NCI-H1092 (cell line): Measurements from ENCODE around the gene RNU2-63P.
A peak's percentile ranks its signal among the peaks of the same experiment; 100 is the strongest.
"Not testable (repeated sequence)": the region's sequence is repeated elsewhere in the genome, so short reads cannot be mapped to it uniquely, and the experiment has no call there.

ENCODE experiments used
- DNase-seq: peaks from one replicate; lab custom pipeline; 2025; lab: John Stamatoyannopoulos, UW

Gene RNU2-63P

DNA sequence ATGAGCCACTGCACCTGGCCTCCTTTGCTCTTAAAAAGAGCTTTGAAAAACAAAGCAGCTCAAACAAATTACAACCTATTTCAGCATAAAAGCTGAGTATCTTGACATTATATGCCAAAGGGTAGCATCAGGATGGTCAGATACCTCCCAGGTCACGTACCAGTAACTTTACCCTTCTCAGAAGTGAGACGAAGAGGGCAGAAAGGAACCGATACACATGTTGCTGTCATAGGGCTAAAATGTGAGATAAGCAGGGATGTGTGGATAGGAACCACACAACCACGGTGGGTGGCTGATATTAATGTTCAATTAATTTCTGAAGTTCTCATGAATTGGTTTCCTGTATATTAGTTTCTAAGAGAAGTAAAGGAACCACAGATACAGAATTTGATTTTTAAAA, 12.6 kb upstream of the RNU2-63P start:
- DNase-seq = no peak

- no peak for DNase-seq
These were observed 11.5 kb upstream of the RNU2-63P start for GRCh38 chr2:88027697-88028389.

DNA sequence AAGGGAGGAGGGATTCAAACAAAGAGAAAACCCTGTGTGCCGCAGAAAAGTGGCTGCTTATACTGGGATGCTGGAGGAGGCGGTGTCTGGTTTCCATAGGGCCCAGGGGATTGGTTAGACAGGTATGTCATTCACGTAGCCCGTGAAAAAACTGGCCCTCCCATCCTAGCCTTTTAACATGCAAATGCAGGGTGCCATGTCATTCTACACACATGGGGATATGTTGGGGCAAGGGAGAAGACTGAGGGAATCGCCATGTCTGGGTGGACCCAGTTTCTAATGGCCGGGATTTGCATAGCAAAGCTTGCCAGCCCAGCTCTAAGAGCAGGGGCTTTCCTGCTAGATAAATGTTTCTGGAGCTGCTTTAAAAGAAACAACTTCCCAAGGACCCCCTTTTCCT, 8.2 kb upstream of the RNU2-63P start:
- DNase-seq = no peak

DNA sequence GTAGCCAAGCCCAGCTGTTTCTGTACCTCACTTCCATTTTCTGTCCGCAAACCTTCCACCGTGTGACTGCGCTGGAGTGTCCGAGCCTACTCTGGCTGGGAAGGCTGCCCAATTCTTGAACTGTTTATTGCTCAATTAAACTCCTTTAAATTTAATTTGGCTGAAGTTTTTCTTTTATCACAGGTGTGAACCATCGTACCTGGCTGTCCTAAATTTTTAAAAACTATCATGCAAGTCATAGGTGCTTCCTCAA, 6.2 kb upstream of the RNU2-63P start:
- DNase-seq = no peak

GRCh38 chr2:88019985-88020384, 3.6 kb upstream of the RNU2-63P start:
- no peak for DNase-seq

- DNase-seq = no peak
These were observed 2.6 kb upstream of the RNU2-63P start for GRCh38 chr2:88018909-88019308.

DNA sequence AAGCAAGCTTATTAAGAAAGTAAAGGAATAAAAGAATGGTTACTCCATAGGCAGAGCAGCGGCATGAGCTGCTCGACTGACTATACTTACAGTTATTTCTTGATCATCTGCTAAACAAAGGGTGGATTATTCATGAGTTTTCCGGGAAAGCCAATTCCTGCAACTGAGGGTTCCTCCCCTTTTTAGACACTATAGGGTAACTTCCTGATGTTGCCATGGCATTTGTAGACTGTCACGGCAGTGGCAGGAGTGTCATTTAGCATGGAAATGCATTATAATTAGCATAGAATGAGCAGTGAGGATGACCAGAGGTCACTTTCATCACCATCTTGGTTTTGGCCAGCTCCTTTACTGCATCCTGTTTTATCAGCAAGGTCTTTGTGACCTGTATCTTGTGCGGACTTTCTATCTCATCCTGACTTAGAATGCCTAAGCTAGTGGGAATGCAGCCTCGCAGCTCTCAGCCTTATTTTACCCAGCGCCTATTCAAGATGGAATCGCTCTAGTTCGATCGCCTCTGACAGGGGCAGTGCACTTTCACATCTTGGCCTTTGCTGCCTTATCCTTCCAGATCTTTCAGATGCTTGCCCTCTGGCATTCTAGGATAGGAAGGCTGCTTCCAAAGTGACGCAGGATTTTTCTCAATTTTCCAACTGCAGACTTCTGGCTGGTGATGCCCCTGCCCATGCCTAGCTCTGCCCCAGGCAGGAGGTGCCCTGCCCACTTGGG, 1.9 kb upstream of the RNU2-63P start:
- not testable (repeated sequence) for DNase-seq

GRCh38 chr2:88017780-88018038, 1.4 kb upstream of the RNU2-63P start:
- not testable (repeated sequence) for DNase-seq

- DNase-seq = peak; percentile 25
These were observed 823 bp upstream of the RNU2-63P start for GRCh38 chr2:88016960-88017779.

DNA sequence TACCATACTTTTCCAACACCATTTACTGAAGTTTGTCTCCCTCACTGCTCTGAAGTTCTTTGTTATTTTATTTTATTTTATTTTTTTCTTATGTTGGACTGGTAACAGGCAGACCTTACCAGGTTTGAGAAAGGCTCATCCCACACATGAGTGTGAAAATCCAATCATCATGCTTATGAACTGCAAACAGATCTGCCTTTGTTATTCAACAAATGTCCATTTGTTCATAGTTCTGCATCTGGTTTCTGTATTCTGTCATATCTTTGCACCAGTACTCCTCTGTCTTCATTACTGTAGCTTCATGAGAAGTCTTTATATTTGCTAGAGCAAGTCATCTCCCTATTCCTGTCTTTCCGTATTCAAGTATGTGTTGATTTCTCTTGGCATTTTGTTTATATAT, 5.3 kb downstream of the RNU2-63P start:
- no peak for DNase-seq

GRCh38 chr2:88010136-88010535, 6.2 kb downstream of the RNU2-63P start:
- DNase-seq = no peak

GRCh38 chr2:88006912-88007439, 9.4 kb downstream of the RNU2-63P start:
- no peak for DNase-seq

GRCh38 chr2:88005776-88006175, 10.6 kb downstream of the RNU2-63P start:
- no peak for DNase-seq

DNA sequence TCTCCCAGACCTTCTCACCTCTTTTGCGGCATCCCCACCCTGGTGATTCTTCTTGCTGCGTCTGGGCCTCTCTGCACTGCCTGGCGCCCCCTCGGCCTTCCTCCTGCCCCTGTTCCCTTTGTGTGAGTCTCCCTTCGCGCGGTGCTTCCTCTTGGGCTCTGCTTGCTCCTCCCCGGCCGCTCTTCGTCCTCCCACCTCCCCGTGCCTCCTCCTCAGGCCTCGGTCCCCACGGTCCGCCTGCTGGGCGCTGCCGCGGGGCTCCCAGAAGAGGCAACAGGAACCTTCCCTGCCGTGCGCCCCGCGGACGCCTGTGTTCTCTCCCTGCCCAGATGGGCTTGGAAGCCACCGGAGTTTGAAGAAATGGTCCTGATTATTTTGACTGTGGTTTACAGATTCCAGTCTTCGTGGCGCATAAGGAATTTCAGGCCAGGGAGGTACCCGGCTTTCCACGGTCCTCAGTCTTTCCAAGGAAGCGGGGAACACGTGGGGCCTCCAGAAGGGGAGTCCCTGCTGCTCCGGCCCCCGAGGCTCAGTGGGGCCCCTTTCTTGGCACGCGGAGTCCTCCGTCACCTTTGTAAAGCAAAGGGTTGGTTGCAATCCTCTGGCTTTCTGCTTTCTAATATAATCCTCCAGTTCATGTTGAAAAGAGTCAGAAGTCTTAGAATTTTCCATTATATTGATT, 13.1 kb downstream of the RNU2-63P start:
- DNase-seq = no peak

DNA sequence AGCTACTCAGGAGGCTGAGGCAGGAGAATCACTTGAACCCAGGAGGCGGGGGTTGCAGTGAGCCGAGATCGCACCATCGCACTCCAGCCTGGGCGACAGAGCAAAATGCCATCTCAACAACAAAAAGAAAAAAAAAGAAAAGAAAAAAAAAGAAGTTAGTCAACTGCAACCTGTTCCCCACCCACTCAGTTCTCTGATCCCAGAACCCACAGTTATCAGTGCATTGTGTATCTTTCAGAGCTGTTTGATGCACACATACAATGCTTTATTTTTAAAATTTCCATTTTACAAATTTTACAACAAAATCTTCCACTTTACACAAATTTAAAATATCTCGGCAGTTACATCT, 14.0 kb downstream of the RNU2-63P start:
- DNase-seq = no peak

DNA sequence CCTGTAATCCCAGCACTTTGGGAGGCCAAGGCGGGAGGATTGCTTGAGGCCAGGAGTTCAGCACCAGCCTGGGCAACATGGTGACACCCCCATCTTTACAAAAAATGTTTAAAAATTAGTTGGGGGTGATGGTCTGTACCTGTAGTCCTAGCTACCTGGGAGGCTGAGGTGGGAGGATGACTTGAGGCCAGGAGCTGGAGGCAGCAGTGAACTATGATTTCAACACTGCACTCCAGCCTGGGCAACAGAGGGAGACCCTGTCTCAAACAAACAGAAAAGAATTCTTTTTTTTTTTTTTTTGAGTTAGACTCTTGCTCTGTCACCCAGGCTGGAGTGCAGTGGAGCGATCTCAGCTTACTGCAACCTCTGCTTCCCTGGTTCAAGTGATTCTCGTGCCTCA, 15.9 kb downstream of the RNU2-63P start:
- DNase-seq = not testable (repeated sequence)

DNA sequence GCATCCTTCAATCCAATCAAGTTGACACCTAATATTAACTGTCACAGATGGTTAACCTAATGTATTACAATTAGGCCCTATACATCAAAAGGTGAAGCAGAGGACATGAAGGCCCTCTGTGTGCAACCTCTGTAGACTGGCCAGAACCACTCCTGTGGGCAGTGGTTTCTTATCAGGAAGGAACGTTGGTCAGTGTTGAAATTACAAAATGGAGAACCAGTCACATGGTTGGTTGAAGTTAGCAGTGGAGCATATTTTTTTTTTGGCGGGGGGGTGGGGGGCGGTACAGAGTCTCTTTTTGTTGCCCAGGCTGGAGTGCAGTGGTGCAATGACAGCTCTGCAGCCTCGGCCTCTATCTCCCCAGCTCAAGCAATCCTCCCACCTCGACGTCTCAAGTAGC, 19.8 kb downstream of the RNU2-63P start:
- DNase-seq = no peak

DNA sequence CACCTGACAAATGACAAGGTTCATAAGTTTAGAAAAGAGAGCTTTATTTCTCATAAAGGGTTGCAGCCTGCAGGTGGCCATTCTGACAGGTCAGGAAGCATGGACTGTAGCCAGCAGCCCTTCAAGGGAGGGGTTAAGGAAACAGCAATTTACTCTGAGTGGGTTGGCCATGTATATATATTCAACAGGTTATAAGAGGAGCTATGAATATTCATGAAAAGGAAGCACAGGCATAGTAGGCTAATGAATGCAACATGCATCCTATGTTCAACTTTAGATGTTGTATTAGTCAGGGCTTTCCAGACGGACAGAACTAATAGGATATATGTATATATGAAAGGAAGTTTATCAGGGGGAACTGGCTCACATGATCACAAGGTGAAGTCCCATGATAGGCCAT, 20.6 kb downstream of the RNU2-63P start:
- DNase-seq = no peak

GRCh38 chr2:87994304-87994850, 22.0 kb downstream of the RNU2-63P start:
- not testable (repeated sequence) for DNase-seq

GRCh38 chr2:87992569-87992968, 23.8 kb downstream of the RNU2-63P start:
- DNase-seq = not testable (repeated sequence)

GRCh38 chr2:87987473-87987872, 28.9 kb downstream of the RNU2-63P start:
- not testable (repeated sequence) for DNase-seq

- not testable (repeated sequence) for DNase-seq
These were observed 30.4 kb downstream of the RNU2-63P start for GRCh38 chr2:87985902-87986301.
